GM08714 (cell line): ENCODE data around the gene SLC24A5.

Experiments
- H3K4me3 ChIP-seq: fragments of 200-500 bp; sonication (Bioruptor generic); 2 replicates; pipeline ENCODE4 v1.5.1; 2014; ENCODE audit warnings: mild to moderate bottlenecking, low read length, inconsistent platforms
- ZNF274 ChIP-seq: IDR thresholded peaks from 2 replicates; pipeline ENCODE4 v1.6.1; 2012; ENCODE audit warnings: mild to moderate bottlenecking, low read depth, low read length

Gene SLC24A5

DNA sequence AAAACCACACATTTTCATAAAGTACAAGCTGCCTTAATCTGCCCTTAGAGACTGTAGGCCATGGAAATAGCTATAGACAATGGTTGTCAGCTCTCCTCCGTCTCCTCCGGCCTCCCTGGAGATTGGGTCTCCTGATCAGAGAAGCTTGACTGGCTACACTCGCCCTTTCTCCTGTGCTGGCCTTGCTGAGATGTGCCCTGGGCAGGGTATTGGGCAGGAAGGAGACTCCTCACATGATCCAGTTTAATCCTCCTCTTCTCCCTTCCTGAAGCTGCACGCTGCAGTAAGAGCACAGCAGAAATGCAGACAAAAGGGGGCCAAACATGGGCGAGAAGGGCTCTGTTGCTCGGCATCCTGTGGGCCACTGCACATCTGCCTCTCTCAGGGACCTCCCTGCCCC, at the start of gene SLC24A5:
Gene SLC24A5 (plus strand): TSS at position 246 of the 400 bp plus-strand sequence. CDS start 55 bp downstream, at position 301.
- H3K4me3 ChIP-seq = no peak within 1 kb of the TSS
- TF ChIP-seq ZNF274 = no peak

GRCh38 chr15:48072941-48073340, 47.8 kb upstream of the SLC24A5 start:
- H3K4me3 ChIP-seq = no peak overlapping the region
- TF ChIP-seq ZNF274 = no peak

DNA sequence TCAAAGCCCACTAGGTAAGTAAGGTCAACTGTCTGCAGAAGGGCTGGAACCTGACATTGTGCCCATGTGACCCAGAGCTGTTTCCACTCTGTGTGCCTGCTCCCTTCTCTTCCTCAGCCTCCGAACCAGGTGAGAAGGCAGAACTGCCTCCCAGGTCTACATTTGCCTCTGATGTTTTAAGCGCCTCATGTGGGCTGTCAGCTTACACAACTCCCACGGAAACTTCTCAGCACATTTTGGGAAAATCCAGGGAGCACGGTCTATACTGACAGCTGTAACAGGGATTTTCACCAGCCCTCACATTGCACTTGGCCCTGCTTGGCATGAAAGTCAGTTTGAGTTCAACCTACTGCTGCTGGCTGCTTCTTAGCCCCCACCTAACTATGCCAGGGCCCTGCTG, 46.9 kb upstream of the SLC24A5 start:
- no peak overlapping the region for H3K4me3 ChIP-seq
- TF ChIP-seq ZNF274 = no peak

DNA sequence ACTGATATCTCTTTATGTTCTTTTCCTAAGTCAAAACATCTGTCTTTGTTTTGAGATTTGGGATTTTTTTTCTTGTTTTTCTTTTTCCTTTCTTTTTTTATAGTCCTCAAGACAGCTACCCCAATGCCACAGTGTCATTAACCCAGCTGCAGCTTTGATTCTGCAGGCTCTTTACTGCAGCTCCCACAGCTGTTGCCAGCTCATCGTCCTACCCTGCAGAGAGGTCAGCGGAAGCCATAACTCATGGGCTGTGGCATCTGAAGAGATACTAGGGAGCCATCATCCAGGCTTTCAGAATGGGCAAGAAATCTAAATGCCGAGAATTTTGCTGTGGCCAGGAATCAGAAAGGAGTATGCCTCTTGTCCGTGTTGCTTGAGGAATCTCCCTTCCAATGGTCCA, 44.3 kb upstream of the SLC24A5 start:
- H3K4me3 ChIP-seq = no peak overlapping the region
- TF ChIP-seq ZNF274 = no peak

- no peak for TF ChIP-seq ZNF274
- H3K4me3 ChIP-seq = no peak overlapping the region
These were observed 43.1 kb upstream of the SLC24A5 start for GRCh38 chr15:48077616-48078184.

- no peak for TF ChIP-seq ZNF274
- no peak overlapping the region for H3K4me3 ChIP-seq
These were observed 35.8 kb upstream of the SLC24A5 start for GRCh38 chr15:48084759-48085590.

DNA sequence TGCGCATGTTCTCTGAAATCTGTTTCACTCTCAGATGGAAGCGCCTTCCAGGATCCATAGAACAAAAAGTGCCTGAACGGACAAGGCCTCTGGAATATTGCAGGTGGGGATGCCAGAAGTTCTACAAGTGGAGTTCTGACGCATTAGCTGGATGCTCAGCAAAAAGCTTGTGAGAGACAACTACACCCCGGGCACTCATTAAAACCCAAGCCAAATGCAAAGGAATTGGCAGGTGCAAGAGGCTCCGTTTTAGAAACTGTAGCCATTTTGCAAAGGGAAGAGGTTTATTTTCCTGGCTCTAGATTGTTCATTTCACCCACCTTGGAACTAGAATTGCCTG, 35.2 kb upstream of the SLC24A5 start:
- no peak overlapping the region for H3K4me3 ChIP-seq
- no peak for TF ChIP-seq ZNF274

GRCh38 chr15:48086133-48086532, 34.7 kb upstream of the SLC24A5 start:
- TF ChIP-seq ZNF274 = no peak
- H3K4me3 ChIP-seq = no peak overlapping the region

DNA sequence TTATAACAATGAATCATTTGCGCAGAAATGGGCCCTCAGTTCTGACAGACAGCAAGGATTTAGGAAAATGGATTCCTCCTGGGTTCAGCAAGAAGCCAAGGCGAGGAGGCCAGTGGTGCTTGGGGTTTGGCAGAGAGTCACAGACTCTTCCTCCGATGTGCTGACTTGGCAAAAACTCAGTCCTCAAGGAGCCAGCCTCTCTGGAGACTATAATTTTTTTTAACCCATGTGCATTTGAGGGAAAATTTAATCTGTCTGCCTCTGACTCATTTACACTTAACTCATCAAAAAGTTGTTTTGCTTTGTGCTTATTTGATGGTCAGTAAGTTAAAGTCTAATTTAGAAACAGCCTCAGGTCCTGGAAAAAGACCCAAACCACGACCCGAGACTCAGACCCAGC, 34.2 kb upstream of the SLC24A5 start:
- TF ChIP-seq ZNF274 = no peak
- no peak overlapping the region for H3K4me3 ChIP-seq

GRCh38 chr15:48087844-48088243, 32.9 kb upstream of the SLC24A5 start:
- no peak overlapping the region for H3K4me3 ChIP-seq
- no peak for TF ChIP-seq ZNF274

DNA sequence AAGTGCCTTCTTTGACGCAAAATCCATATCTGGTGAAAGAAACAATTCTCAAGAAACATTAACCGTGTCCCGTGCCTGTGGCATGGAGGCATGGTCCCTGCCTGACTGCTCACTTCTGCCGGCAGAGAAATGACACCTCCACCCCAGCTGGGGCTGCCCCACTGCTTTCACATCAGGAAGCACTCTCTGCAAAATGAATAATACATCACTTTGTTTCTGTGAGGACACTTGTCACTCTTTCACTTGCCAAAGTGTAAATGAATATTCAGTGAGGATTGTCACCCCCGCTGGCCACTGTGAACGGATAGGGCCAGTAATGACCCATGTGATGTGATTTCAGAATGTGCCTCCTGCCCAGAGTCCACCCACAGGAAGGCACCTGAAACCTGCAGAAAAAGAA, 31.1 kb upstream of the SLC24A5 start:
- no peak overlapping the region for H3K4me3 ChIP-seq
- no peak for TF ChIP-seq ZNF274

- no peak overlapping the region for H3K4me3 ChIP-seq
- TF ChIP-seq ZNF274 = no peak
These were observed 30.7 kb upstream of the SLC24A5 start for GRCh38 chr15:48090115-48090514.

DNA sequence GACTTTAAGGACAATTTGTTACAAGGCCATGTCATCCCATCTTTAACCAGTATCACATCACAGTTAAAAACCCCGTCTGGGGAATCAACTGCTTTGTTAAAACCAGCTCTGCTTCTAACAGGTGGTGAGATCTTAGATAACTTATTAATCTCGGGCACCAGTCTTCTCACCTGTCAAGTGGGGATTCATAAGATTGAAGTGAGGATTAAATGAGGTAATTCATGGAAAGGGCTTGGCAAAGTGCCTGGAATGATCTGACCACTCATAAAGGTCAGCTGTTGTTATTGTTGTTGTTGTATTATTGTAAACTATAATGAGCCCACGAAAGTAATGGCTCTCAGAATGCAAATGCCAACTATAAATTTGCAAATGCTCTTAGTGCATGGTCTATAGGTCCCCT, 30.1 kb upstream of the SLC24A5 start:
- no peak overlapping the region for H3K4me3 ChIP-seq
- TF ChIP-seq ZNF274 = no peak

DNA sequence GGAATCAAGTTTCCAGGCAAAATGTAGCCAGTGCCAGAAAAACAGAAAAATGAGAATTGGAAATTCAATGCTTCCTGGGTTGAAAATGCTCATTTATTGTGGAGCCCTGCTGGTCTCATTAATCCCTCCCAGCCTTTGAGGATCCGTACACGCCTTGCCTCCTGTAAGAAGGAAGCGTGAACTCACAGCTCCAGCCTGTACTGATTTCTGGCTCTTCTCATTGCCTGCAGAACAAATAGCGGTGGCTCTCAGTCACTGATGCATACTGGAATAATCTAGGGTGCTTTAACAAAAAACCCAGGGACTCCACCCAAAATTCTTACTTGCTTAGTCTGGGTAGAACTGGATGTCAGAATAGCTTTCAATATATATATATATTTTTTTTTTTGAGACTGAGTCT, 29.3 kb upstream of the SLC24A5 start:
- H3K4me3 ChIP-seq = no peak overlapping the region
- TF ChIP-seq ZNF274 = no peak

GRCh38 chr15:48096355-48096786, 24.4 kb upstream of the SLC24A5 start:
- TF ChIP-seq ZNF274 = no peak
- no peak overlapping the region for H3K4me3 ChIP-seq
